H9 (cell line): ENCODE data around the gene ZMIZ1. TPM values are rescaled to one million over a fixed set of nuclear protein-coding genes. Genes with fewer than 3 reads are reported as not detected.

Source experiments
- DNase-seq: peaks from one replicate; pipeline ENCODE4 v3.0.0-alpha.2; 2017
- H2AFZ ChIP-seq: one replicate; pipeline ENCODE4 v1.6.1; 2013; ENCODE audit warnings: mild to moderate bottlenecking, low read length, control low read depth, moderate library complexity
- H2AK5ac ChIP-seq: 2 replicates; pipeline ENCODE4 v1.6.1; 2013; ENCODE audit warnings: low read length, control low read depth, mixed read lengths; ENCODE audit not compliant: insufficient read length
- H2BK120ac ChIP-seq: one replicate; pipeline ENCODE4 v1.6.1; 2013; ENCODE audit warnings: low read depth, mild to moderate bottlenecking, low read length, control low read depth, inconsistent platforms; ENCODE audit not compliant: poor library complexity, severe bottlenecking
- H2BK12ac ChIP-seq: 2 replicates; pipeline ENCODE4 v1.6.1; 2013; ENCODE audit warnings: low read length, control low read depth, mixed read lengths, low read depth; ENCODE audit not compliant: insufficient read length
- H2BK15ac ChIP-seq: 2 replicates; pipeline ENCODE4 v1.6.1; 2013; ENCODE audit warnings: low read depth, low read length, control low read depth
- H2BK20ac ChIP-seq: one replicate; pipeline ENCODE4 v1.6.1; 2013; ENCODE audit warnings: low read depth, mild to moderate bottlenecking, low read length, control low read depth, inconsistent platforms; ENCODE audit not compliant: poor library complexity, severe bottlenecking
- H2BK5ac ChIP-seq: 2 replicates; pipeline ENCODE4 v1.6.1; 2013; ENCODE audit warnings: low read length, control low read depth, mixed read lengths; ENCODE audit not compliant: insufficient read length
- H3K14ac ChIP-seq: 2 replicates; pipeline ENCODE4 v1.6.1; 2013; ENCODE audit warnings: low read length, control low read depth; ENCODE audit not compliant: insufficient read depth
- H3K18ac ChIP-seq: 2 replicates; pipeline ENCODE4 v1.6.1; 2013; ENCODE audit warnings: low read depth, mild to moderate bottlenecking, mixed read lengths, low read length, control low read depth; ENCODE audit not compliant: insufficient read length
- H3K23ac ChIP-seq: 2 replicates; pipeline ENCODE4 v1.6.1; 2013; ENCODE audit warnings: low read length, control low read depth, mixed read lengths, low read depth; ENCODE audit not compliant: insufficient read length
- H3K23me2 ChIP-seq: 2 replicates; pipeline ENCODE4 v1.6.1; 2013; ENCODE audit warnings: low read depth, mild to moderate bottlenecking, mixed read lengths, low read length, control low read depth; ENCODE audit not compliant: insufficient read length, poor library complexity, severe bottlenecking
- H3K27ac ChIP-seq: 2 replicates; pipeline ENCODE4 v1.5.1; 2013; ENCODE audit warnings: low read length, control low read depth, mixed read lengths, low read depth; ENCODE audit not compliant: insufficient read length
- H3K27me3 ChIP-seq: 2 replicates; pipeline ENCODE4 v1.6.1; 2013; ENCODE audit warnings: low read length, control low read depth, inconsistent platforms; ENCODE audit not compliant: insufficient read depth
- H3K4ac ChIP-seq: 2 replicates; pipeline ENCODE4 v1.6.1; 2013; ENCODE audit warnings: low read depth, mild to moderate bottlenecking, control low read depth, inconsistent platforms, low read length, moderate library complexity
- H3K4me1 ChIP-seq: 2 replicates; pipeline ENCODE4 v1.6.1; 2013; ENCODE audit warnings: low read length, control low read depth, inconsistent platforms; ENCODE audit not compliant: insufficient read depth
- H3K4me2 ChIP-seq: 2 replicates; pipeline ENCODE4 v1.6.1; 2013; ENCODE audit warnings: low read length, control low read depth, mixed read lengths; ENCODE audit not compliant: insufficient read length, insufficient read depth
- H3K56ac ChIP-seq: 2 replicates; pipeline ENCODE4 v1.6.1; 2013; ENCODE audit warnings: low read depth, mild to moderate bottlenecking, mixed read lengths, low read length, control low read depth; ENCODE audit not compliant: insufficient read length
- H3K79me1 ChIP-seq: 2 replicates; pipeline ENCODE4 v1.6.1; 2013; ENCODE audit warnings: low read depth, mild to moderate bottlenecking, moderate library complexity, low read length, control low read depth, inconsistent platforms; ENCODE audit not compliant: insufficient read depth, poor library complexity, severe bottlenecking
- H3K79me2 ChIP-seq: 2 replicates; pipeline ENCODE4 v1.6.1; 2013; ENCODE audit warnings: low read length, control low read depth, inconsistent platforms; ENCODE audit not compliant: insufficient read depth
- H3K9ac ChIP-seq: 2 replicates; pipeline ENCODE4 v1.6.1; 2013; ENCODE audit warnings: low read length, control low read depth, mixed read lengths; ENCODE audit not compliant: insufficient read length; ENCODE audit errors: extremely low read depth
- H3K9me3 ChIP-seq: one replicate; pipeline ENCODE4 v1.6.1; 2013; ENCODE audit warnings: low read depth, low read length, inconsistent platforms; ENCODE audit not compliant: control insufficient read depth
- H3T11ph ChIP-seq: one replicate; pipeline ENCODE4 v1.6.1; 2013; ENCODE audit warnings: mild to moderate bottlenecking, low read length, control low read depth, inconsistent platforms
- H4K20me1 ChIP-seq: one replicate; pipeline ENCODE4 v1.6.1; 2013; ENCODE audit not compliant: control insufficient read depth, insufficient read length, insufficient read depth
- H4K5ac ChIP-seq: 2 replicates; pipeline ENCODE4 v1.6.1; 2013; ENCODE audit warnings: low read depth, mild to moderate bottlenecking, mixed read lengths, low read length, control low read depth; ENCODE audit not compliant: insufficient read length
- H4K8ac ChIP-seq: replicated peaks from 2 replicates; pipeline ENCODE4 v1.6.1; 2013; ENCODE audit warnings: low read length, control low read depth, mixed read lengths, low read depth; ENCODE audit not compliant: insufficient read length
- H4K91ac ChIP-seq: 2 replicates; pipeline ENCODE4 v1.6.1; 2013; ENCODE audit warnings: low read depth, mild to moderate bottlenecking, moderate library complexity, mixed read lengths, low read length, control low read depth; ENCODE audit not compliant: insufficient read length
- H3K27ac Mint-ChIP-seq, 3 experiments: 2 replicates in 2 of 3; 3 replicates in 1 of 3; pipeline ENCODE4 v1.8.0; 2020 to 2021; ENCODE audit warnings: mixed read lengths in 3 of 3, mild to moderate bottlenecking in 1 of 3, moderate library complexity in 1 of 3
- H3K27me3 Mint-ChIP-seq: 2 replicates; pipeline ENCODE4 v1.8.0; 2021; ENCODE audit warnings: low read depth, mild to moderate bottlenecking, moderate library complexity, mixed read lengths
- H3K36me3 Mint-ChIP-seq, 3 experiments: 2 replicates in 2 of 3; 3 replicates in 1 of 3; pipeline ENCODE4 v1.8.0; 2020 to 2021; ENCODE audit warnings: low read depth in 3 of 3, mixed read lengths in 3 of 3; ENCODE audit not compliant: insufficient read depth in 1 of 3
- H3K4me1 Mint-ChIP-seq, 2 experiments: 2 replicates each; pipeline ENCODE4 v1.8.0; 2020; ENCODE audit warnings: mixed read lengths in 2 of 2
- H3K4me3 Mint-ChIP-seq, 2 experiments: 2 replicates in 1 of 2; 3 replicates in 1 of 2; pipeline ENCODE4 v1.8.0; 2020 to 2021; ENCODE audit warnings: mild to moderate bottlenecking in 2 of 2, mixed read lengths in 2 of 2, moderate library complexity in 1 of 2
- H3K9me3 Mint-ChIP-seq, 2 experiments: 2 replicates in 1 of 2; 3 replicates in 1 of 2; pipeline ENCODE4 v1.8.0; 2020; ENCODE audit warnings: mild to moderate bottlenecking in 2 of 2, mixed read lengths in 2 of 2, moderate library complexity in 1 of 2
- WGBS: extraction: QIAGEN DNeasy Blood & Tissue Kit; methylation state at CpG from one replicate; pipeline ENCODE4 v1.1.7; 2013; ENCODE audit warnings: missing lambda C conversion rate, low lambda C conversion rate, mixed read lengths; ENCODE audit not compliant: insufficient read length; ENCODE audit errors: extremely low coverage; 5-methylcytosine and 5-hydroxymethylcytosine counted together
- total RNA-seq: library from RNA; stranded (reverse); gene quantifications from 2 replicates; pipeline ENCODE4 v1.2.1, GENCODE V29; 2021
- TF ChIP-seq, protein P1 (sequence below): fragments of 200-600 bp; sonication (generic); conservative IDR thresholded peaks from 3 replicates; pipeline ENCODE4 v1.8.0; 2021; ENCODE audit warnings: antibody characterized with exemption, mild to moderate bottlenecking

The ZMIZ1 gene
- total RNA-seq, 1 experiment from 2014 or later = 36.9 TPM

DNA sequence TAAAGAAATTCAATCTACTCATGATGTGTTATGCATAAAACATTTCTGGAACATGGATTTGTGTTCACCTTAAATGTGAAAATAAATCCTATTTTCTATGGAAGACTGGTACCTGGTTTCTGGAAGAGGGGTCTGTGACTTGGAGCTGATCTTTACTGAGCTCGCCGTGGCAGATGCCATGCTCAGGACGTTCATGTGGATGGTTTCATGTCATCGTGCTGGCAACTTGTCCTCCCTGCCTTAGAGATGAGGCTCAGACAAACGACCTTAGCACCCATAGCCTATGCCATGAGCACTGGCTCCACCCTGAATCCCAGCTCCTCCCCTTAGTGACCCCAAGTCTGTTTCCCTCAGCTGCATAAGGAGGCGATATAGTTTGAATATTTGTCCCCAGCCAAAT is 285.8 kb downstream of the ZMIZ1 start:
- WGBS = no CpG with 5 or more reads among the region's 6 CpGs
- Mint-ChIP-seq H3K27ac (no peak overlapping the region), H3K4me1 (no peaks in the 10 kb centered on the region), H3K36me3 (peaks cover 46 to 74% (median 68%) of the 10 kb centered on the region in 3 experiments; a peak in 6 of 7 replicates), H3K9me3 (no peaks in the 10 kb centered on the region), H3K4me3 (no peak overlapping the region), H3K27me3 (no peaks in the 10 kb centered on the region; the same call in 1 of the 2 replicates)
- no peak overlapping the region for H2BK5ac ChIP-seq
- H3K27ac ChIP-seq = no peak overlapping the region
- no peak overlapping the region for H3K56ac ChIP-seq
- no peak overlapping the region for H3K18ac ChIP-seq
- H2BK20ac ChIP-seq = no peak overlapping the region
- H3K23ac ChIP-seq = no peak overlapping the region
- H3K27me3 ChIP-seq = no peaks in the 10 kb centered on the region
- no peaks in the 10 kb centered on the region for H3K9me3 ChIP-seq
- H2AK5ac ChIP-seq = no peak overlapping the region
- H4K20me1 ChIP-seq = no peaks in the 10 kb centered on the region
- H4K8ac ChIP-seq = no peak overlapping the region
- H3T11ph ChIP-seq = no peak overlapping the region
- no peak overlapping the region for H3K4ac ChIP-seq
- H3K14ac ChIP-seq = no peak overlapping the region
- H4K5ac ChIP-seq = no peak overlapping the region
- H3K4me1 ChIP-seq = no peaks in the 10 kb centered on the region
- H3K9ac ChIP-seq = no peak overlapping the region
- H2BK120ac ChIP-seq = no peak overlapping the region
- no peaks in the 10 kb centered on the region for H3K23me2 ChIP-seq
- H2AFZ ChIP-seq = no peak overlapping the region
- H2BK15ac ChIP-seq = no peak overlapping the region
- H3K79me1 ChIP-seq = no peaks in the 10 kb centered on the region
- H3K4me2 ChIP-seq = no peak overlapping the region
- H3K79me2 ChIP-seq = no peaks in the 10 kb centered on the region
- TF ChIP-seq, protein P1, sequence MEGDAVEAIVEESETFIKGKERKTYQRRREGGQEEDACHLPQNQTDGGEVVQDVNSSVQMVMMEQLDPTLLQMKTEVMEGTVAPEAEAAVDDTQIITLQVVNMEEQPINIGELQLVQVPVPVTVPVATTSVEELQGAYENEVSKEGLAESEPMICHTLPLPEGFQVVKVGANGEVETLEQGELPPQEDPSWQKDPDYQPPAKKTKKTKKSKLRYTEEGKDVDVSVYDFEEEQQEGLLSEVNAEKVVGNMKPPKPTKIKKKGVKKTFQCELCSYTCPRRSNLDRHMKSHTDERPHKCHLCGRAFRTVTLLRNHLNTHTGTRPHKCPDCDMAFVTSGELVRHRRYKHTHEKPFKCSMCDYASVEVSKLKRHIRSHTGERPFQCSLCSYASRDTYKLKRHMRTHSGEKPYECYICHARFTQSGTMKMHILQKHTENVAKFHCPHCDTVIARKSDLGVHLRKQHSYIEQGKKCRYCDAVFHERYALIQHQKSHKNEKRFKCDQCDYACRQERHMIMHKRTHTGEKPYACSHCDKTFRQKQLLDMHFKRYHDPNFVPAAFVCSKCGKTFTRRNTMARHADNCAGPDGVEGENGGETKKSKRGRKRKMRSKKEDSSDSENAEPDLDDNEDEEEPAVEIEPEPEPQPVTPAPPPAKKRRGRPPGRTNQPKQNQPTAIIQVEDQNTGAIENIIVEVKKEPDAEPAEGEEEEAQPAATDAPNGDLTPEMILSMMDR = no peak
- H4K91ac ChIP-seq = no peak overlapping the region
- DNase-seq = peak; percentile 14
- H2BK12ac ChIP-seq = no peak overlapping the region
